HFFc6 (cell line): Measurements from ENCODE around the gene DRAP1. TPM values are rescaled to one million over a fixed set of nuclear protein-coding genes. Genes with fewer than 3 reads are reported as not detected.
A peak's percentile ranks its signal among the peaks of the same experiment; 100 is the strongest.

ENCODE experiments used
- DNase-seq: peaks from one replicate; pipeline ENCODE4 v3.0.0-alpha.2; 2018
- H3K27ac Mint-ChIP-seq: 2 replicates; pipeline ENCODE4 v1.8.0; 2020; ENCODE audit warnings: mild to moderate bottlenecking, mixed read lengths
- H3K27me3 Mint-ChIP-seq: 2 replicates; pipeline ENCODE4 v1.8.0; 2021; ENCODE audit warnings: mild to moderate bottlenecking, moderate library complexity, mixed read lengths; ENCODE audit not compliant: insufficient read depth
- H3K36me3 Mint-ChIP-seq: 2 replicates; pipeline ENCODE4 v1.8.0; 2021; ENCODE audit warnings: low read depth, mixed read lengths
- H3K4me1 Mint-ChIP-seq: 2 replicates; pipeline ENCODE4 v1.8.0; 2020; ENCODE audit warnings: low read depth, mixed read lengths
- H3K4me3 Mint-ChIP-seq: 2 replicates; pipeline ENCODE4 v1.8.0; 2020; ENCODE audit warnings: mild to moderate bottlenecking, moderate library complexity, mixed read lengths
- H3K9me3 Mint-ChIP-seq: 2 replicates; pipeline ENCODE4 v1.8.0; 2020; ENCODE audit warnings: mild to moderate bottlenecking, mixed read lengths
- total RNA-seq, 6 experiments: library from RNA; stranded (reverse); fragmentation: NEBNext Ultra II Directional; extraction: Animal tissue kit (Norgen Biotek cat#: 25700); gene quantifications; 2 replicates in 1 of 6; 3 replicates in 5 of 6; pipeline ENCODE4 v1.2.3, GENCODE V29; 2021
- TF ChIP-seq, protein P1 (sequence below): fragments of 200-600 bp; sonication (generic); IDR thresholded peaks from 2 replicates; pipeline ENCODE4 v1.5.0; 2021; ENCODE audit warnings: antibody characterized with exemption, mild to moderate bottlenecking

Gene DRAP1
- total RNA-seq, 6 experiments from 2014 or later, result 362 to 687 (median 615) TPM

DNA sequence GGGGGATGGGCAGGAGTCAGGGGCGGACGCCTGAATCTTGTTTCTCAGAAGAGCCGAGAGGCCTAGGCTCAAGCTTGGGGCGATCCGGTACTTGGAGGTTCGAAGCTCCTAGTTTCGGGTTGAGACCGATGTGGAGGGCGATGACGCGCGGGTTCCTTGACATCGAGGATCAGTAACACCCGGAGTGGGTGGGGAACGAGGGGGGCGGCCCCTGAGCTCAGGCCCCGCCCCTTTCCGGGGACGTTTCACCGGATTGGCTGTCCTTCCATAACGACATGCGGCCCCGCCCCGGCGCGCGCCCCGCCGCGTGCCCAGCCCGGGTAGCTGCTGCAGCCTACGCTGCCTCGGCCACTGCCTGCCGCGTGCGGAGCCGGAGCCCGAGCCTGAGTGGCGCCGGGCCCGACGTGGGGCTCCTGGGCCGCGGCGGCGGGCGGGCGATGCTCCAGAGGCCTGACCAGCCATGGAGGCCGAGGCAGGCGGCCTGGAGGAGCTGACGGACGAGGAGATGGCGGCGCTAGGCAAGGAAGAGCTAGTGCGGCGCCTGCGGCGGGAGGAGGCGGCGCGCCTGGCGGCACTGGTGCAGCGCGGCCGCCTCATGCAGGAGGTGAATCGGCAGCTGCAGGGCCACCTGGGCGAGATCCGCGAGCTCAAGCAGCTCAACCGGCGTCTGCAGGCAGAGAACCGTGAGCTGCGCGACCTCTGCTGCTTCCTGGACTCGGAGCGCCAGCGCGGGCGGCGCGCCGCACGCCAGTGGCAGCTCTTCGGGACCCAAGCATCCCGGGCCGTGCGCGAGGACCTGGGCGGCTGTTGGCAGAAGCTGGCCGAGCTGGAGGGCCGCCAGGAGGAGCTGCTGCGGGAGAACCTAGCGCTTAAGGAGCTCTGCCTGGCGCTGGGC lies 28.7 kb upstream of the DRAP1 start, which contains the start of gene CCDC85B:
CCDC85B (plus strand) TSS at position 350 of the 895 bp plus-strand sequence; CDS start at position 461, 111 bp downstream.
- TF ChIP-seq, protein P1, sequence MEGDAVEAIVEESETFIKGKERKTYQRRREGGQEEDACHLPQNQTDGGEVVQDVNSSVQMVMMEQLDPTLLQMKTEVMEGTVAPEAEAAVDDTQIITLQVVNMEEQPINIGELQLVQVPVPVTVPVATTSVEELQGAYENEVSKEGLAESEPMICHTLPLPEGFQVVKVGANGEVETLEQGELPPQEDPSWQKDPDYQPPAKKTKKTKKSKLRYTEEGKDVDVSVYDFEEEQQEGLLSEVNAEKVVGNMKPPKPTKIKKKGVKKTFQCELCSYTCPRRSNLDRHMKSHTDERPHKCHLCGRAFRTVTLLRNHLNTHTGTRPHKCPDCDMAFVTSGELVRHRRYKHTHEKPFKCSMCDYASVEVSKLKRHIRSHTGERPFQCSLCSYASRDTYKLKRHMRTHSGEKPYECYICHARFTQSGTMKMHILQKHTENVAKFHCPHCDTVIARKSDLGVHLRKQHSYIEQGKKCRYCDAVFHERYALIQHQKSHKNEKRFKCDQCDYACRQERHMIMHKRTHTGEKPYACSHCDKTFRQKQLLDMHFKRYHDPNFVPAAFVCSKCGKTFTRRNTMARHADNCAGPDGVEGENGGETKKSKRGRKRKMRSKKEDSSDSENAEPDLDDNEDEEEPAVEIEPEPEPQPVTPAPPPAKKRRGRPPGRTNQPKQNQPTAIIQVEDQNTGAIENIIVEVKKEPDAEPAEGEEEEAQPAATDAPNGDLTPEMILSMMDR, result no peak; the same call in 1 of the 2 replicates
- peak within 1 kb of the TSS; percentile 97 for H3K4me3 Mint-ChIP-seq
- H3K4me1 Mint-ChIP-seq, result peaks cover 70% of the 10 kb centered on the region
- H3K27ac Mint-ChIP-seq, result peak within 1 kb of the TSS; percentile 99
- peak; percentile 95 for DNase-seq
- peaks cover 41% of the 10 kb centered on the region for H3K36me3 Mint-ChIP-seq
- H3K27me3 Mint-ChIP-seq, result peaks cover 85% of the 10 kb centered on the region
- peaks cover 23% of the 10 kb centered on the region for H3K9me3 Mint-ChIP-seq

DNA sequence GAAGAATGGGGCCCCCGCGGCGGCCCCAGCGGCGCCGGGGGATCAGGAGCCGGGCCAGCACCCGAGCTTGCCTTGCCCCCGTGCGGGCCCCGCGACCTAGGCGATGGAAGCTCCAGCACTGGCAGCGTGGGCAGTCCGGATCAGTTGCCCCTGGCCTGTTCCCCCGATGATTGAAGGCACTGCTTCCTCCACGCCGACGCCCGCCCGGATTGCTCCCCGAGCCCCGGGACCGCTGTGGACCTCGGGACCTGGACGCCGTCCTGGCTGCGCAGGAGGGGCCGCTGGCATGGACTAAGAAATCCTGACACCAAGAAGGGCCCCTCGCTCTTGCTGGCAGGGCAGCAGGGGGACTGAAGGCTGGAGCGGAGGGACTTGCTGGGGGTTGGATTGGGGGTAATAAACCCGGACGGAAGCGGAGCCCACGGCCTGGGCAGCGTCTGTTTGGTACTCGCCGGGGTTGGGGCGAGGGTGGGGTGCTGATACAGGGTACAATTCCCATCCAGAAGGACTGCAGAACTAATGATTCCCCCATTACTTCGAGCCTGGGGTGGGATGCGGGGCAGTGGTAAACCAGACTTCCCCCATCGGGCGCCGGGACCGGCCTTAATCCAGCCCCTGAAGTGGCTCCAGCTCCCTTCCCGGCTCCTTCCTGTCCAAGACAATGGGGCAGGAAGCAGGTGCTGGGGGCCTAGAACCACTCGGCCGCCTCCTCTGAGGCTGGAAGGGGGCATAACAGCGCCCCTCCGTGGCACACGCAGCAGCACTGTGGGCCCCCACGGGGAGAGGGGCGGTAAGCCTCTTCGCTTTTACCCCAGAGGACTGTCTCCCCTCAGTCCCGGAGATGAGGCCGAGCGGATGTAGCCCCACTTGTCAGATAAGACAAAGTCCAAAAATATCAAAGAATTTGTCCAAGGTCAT lies 27.7 kb upstream of the DRAP1 start:
- peak overlapping the region; percentile 97 for H3K4me3 Mint-ChIP-seq
- peaks cover 94% of the 10 kb centered on the region for H3K27me3 Mint-ChIP-seq
- H3K36me3 Mint-ChIP-seq, result peaks cover 47% of the 10 kb centered on the region
- peak; percentile 42 for DNase-seq
- H3K9me3 Mint-ChIP-seq, result peaks cover 23% of the 10 kb centered on the region
- TF ChIP-seq, protein P1, result peak; percentile 67
- peaks cover 76% of the 10 kb centered on the region for H3K4me1 Mint-ChIP-seq
- H3K27ac Mint-ChIP-seq, result peak overlapping the region; percentile 99

DNA sequence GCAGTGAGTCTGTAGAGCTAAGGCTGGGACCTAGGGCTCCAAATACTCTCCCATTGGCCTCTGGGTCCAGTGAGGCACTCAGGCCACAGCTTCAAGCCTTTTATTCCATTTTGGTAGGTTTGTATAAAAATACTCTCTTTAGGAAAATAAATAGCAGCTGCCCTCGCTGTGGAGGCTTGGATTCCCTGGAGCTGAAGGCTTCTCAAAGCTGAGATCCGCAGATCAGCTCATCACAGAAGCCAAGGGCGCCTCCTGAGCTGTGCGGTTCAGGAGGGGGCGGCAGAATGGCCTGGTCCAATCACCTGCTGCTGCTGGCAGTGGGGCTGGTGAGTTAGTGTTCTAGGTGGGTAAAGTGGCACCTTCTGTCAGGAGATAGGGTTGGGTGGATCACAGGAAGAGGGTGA lies 27.1 kb upstream of the DRAP1 start:
- Mint-ChIP-seq H3K36me3 (peaks cover 48% of the 10 kb centered on the region), H3K4me1 (peaks cover 76% of the 10 kb centered on the region), H3K4me3 (peak overlapping the region; percentile 97), H3K27me3 (peaks cover 95% of the 10 kb centered on the region), H3K27ac (peak overlapping the region; percentile 99), H3K9me3 (peaks cover 25% of the 10 kb centered on the region)
- peak; percentile 35 for DNase-seq
- TF ChIP-seq, protein P1, result 0 out of 2 replicates have a peak, but pooled peaks have one; percentile 11

DNA sequence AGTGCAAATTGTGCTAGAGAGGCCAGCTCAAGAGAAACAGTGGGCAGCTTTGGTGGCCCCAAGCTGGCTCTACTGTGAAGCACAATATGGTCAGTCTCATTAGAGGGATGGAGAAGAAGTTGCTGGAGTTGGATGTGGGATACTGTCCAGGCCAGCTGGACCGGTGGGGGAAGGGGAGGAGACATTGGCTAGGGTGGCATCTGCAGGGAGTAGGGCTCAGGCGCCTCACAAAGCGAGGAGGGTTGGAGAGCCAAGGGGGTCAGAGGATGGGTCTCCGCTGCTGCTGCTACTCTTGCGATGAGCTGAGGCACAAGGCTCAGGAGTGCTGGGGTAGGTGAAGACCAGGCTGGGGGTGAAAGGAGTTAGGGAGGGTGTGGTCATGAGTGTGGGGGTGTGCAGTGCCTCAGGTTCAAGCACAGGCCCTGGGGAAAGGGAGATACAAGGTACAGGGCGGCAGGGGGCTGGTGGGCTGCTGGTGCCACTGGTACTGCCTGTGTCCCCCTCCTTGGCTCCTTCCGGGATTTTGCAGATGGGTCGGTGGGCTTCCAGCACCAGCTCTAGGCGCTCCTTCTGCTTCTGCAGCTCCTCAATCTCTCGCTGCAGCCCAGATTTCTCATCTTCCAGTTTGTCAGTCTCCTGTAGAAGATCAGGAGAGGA lies 26.4 kb upstream of the DRAP1 start:
- TF ChIP-seq, protein P1, result no peak
- H3K4me1 Mint-ChIP-seq, result peaks cover 76% of the 10 kb centered on the region
- H3K9me3 Mint-ChIP-seq, result peaks cover 30% of the 10 kb centered on the region
- H3K27ac Mint-ChIP-seq, result peak overlapping the region; percentile 99
- peak overlapping the region; percentile 97 for H3K4me3 Mint-ChIP-seq
- peaks cover 54% of the 10 kb centered on the region for H3K36me3 Mint-ChIP-seq
- H3K27me3 Mint-ChIP-seq, result peaks cover 95% of the 10 kb centered on the region
- DNase-seq, result no peak

DNA sequence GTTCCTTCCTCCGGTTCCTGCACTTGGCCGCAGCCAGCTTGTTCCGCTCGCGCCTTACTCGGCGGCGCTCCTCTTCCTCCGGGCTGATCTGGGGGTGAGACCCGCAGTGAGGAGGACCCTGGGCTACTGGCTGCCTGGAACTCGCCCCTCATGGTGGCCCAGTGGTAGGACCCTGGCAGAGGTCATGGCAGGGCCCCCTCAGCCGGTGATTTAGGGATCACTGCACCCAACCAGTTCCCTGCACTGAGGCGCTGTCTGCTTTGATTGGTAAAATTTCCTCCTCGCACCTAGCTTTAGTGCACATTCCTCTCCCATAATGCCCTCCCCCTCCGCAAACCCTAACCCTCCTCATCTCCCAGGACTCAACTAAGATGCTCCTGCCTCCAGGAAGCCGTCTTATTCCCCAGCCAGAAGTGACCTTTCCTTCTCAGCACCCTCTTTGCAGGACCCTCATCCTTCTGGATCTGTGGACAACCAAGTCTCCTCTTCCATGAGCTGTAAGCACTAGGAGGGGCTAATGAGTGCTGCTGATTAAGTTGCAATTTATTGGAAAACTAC lies 25.1 kb upstream of the DRAP1 start:
- peaks cover 25% of the 10 kb centered on the region for H3K9me3 Mint-ChIP-seq
- peak overlapping the region; percentile 99 for H3K27ac Mint-ChIP-seq
- H3K4me1 Mint-ChIP-seq, result peaks cover 70% of the 10 kb centered on the region
- H3K4me3 Mint-ChIP-seq, result peak overlapping the region; percentile 97
- no peak for DNase-seq
- H3K27me3 Mint-ChIP-seq, result peaks cover 93% of the 10 kb centered on the region
- TF ChIP-seq, protein P1, result 0 out of 2 replicates have a peak, but pooled peaks have one; percentile 18
- peaks cover 64% of the 10 kb centered on the region for H3K36me3 Mint-ChIP-seq
